NCI-H2171 (cell line): ENCODE results near the gene PLD5.
"Not testable (repeated sequence)": the region's sequence is repeated elsewhere in the genome, so short reads cannot be mapped to it uniquely, and the experiment has no call there.

Source experiments
- DNase-seq: peaks from one replicate; lab custom pipeline; 2025; lab: John Stamatoyannopoulos, UW

Gene PLD5

GRCh38 chr1:242210316-242210715 is 314.2 kb downstream of the PLD5 start:
- DNase-seq, result not testable (repeated sequence)

- no peak for DNase-seq
Observed at GRCh38 chr1:242209063-242209462, 315.4 kb downstream of the PLD5 start.

- no peak for DNase-seq
Observed at GRCh38 chr1:242208021-242208420, 316.5 kb downstream of the PLD5 start.

- no peak for DNase-seq
Observed at GRCh38 chr1:242206994-242207393, 317.5 kb downstream of the PLD5 start.

GRCh38 chr1:242205622-242206489 is 318.6 kb downstream of the PLD5 start:
- no peak for DNase-seq

- no peak for DNase-seq
Observed at GRCh38 chr1:242203262-242203661, 321.2 kb downstream of the PLD5 start.

- no peak for DNase-seq
Observed at GRCh38 chr1:242201090-242201489, 323.4 kb downstream of the PLD5 start.

- DNase-seq, result no peak
Observed at GRCh38 chr1:242199776-242200458, 324.6 kb downstream of the PLD5 start.

GRCh38 chr1:242197907-242198820 is 326.3 kb downstream of the PLD5 start:
- DNase-seq, result no peak

GRCh38 chr1:242196914-242197313 is 327.6 kb downstream of the PLD5 start:
- no peak for DNase-seq

- no peak for DNase-seq
Observed at GRCh38 chr1:242196101-242196500, 328.4 kb downstream of the PLD5 start.

GRCh38 chr1:242189591-242189990 is 334.9 kb downstream of the PLD5 start:
- no peak for DNase-seq

- DNase-seq, result no peak
Observed at GRCh38 chr1:242187816-242188215, 336.7 kb downstream of the PLD5 start.

- no peak for DNase-seq
Observed at GRCh38 chr1:242187171-242187570, 337.3 kb downstream of the PLD5 start.

- peak; percentile 93 for DNase-seq
Observed at GRCh38 chr1:242185731-242186130, 338.8 kb downstream of the PLD5 start.

- peak; percentile 66 for DNase-seq
Observed at GRCh38 chr1:242184955-242185354, 339.5 kb downstream of the PLD5 start.

- DNase-seq, result not testable (repeated sequence)
Observed at GRCh38 chr1:242179767-242180166, 344.7 kb downstream of the PLD5 start.

- DNase-seq, result no peak
Observed at GRCh38 chr1:242178924-242179708, 345.4 kb downstream of the PLD5 start.

GRCh38 chr1:242178436-242178835 is 346.1 kb downstream of the PLD5 start:
- DNase-seq, result no peak

GRCh38 chr1:242162140-242162539 is 362.4 kb downstream of the PLD5 start:
- DNase-seq, result no peak
